Activated CD4-positive, alpha-beta T cell treated with anti-CD3 and anti-CD28 coated beads for 1 hour (primary cell): ENCODE results near the gene EIF3L.
A peak's percentile ranks its signal among the peaks of the same experiment; 100 is the strongest.

Experiments
- DNase-seq: peaks from one replicate; pipeline ENCODE4 v3.0.0-alpha.2; 2020

EIF3L gene

DNA sequence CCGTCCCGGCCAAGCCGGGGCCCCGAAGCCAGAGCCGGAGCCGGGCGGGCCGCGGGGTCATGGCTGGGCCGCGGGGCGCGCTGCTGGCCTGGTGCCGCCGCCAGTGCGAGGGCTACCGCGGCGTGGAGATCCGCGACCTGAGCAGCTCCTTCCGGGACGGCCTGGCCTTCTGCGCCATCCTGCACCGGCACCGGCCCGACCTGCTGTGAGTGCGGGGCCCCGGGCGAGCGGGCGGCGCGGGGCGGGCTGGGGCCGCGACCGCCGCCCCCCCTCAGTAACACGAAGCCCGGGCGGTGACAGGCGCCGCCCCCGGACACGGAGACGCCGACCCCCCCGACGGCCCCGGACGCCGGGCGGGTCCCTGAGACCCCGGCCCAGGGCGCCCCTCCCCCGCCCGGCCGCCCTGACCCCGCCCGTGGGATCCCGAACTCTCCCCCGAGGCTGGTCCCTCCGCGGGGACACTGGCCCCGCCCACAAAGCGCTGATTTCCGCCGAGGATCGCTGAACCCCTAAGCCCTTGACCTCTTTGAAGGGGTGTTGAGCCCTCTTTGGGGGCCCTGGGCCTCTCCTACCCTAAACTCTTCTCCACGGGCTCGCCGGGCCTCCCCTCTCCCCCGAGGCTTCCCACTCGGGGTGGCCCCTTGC, 57.3 kb downstream of the EIF3L start:
- DNase-seq: peak; percentile 17

DNA sequence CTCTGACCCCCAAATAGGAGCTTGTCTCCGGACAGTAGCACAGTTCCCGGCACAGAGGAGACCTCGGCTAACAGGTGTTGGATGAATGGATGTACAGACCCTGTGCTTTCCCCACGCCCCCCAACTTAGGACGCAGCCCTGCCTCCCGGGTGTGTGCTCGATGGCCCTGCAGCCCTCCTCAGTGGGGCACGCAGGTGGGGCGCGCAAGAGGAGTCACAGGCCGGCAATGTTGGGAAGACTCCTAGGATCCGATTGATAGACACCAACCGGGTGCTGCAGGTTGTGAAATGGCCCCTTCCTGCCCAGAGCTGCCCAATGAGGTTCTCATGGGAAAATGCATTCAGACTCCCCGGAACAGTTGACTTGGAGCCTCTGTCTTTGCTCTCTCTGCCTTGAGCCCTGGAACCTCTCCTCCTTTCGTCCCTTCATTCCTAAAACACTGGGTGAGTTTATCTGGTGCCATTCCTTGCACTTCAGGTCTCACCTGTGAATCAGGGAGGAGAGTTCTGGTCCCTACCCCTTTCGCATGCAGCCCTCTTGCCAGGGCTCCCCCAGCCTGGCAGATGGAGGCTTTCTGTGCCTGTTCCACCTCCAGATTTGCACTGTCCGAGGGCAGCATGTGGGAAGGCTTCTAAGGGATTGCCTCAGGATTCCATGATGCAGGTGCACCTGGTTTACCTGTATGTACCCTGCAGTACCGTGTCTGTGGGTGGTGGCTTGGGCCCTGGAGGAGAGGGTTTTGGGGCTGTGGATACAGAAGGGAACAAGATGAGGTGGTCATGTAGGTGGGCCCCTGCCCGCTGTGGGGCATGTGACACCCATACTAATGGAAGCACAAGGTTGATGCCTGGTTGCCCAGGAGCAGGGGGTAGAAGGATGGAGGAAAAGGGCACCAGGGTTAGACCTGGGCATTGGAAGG, 58.1 kb downstream of the EIF3L start:
- no peak for DNase-seq

DNA sequence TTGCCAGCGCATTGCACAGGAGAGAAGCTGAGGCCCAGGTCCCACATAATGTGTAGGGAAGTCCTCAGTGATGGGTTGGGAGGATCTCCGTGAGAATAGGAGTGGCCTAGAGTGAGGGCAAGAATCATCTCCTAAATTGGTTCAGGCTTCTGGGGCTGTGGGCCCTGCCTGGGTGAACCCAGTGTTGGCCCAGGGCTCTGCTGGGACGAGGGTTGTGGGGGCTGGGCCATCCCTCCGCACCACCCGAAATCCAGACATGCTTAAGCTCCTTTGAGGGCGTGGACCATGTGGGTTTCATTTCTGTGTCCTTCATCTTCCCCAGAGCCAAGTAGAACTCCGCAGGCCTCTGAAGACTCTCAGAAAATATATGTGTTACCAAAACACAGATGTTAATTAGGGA, 60.5 kb downstream of the EIF3L start:
- no peak for DNase-seq

DNA sequence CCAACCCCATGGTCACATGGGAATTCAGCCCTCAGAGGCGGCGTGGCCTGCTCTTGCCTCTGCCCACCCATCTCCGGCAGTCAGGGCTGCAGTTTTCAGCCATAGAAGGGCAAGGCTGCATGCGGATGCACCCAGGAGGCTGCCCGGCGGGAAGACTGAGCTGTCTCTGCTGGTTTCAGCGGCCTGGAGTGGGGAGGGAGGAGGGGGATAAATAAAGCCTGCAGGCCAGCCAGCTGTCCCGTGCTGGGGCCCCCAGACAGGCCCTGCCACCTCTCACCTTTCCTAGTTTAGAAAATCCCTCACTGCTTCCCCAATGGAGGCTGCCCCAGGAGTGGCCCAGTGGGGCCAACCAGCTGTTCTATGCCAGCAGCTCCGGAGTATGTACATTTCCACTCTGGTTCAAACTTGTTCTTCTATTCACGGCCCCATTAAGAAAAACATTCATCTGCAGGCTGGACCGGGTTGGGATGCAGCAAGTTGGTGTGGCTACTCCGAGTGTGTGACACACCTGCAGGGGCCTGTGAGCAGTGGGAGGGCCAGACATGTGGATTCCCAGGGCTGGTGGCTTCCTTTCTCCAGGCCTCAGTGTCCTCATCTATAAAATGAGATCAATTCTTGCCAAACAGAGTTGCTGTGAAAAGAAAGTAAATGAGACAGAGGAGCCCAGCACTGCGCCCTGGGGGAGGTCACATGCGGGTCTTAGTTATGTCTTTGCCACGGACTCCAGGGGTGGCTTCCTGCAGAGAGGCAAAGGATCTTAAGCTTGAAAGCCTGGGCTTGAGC, 61.9 kb downstream of the EIF3L start:
- DNase-seq: no peak

DNA sequence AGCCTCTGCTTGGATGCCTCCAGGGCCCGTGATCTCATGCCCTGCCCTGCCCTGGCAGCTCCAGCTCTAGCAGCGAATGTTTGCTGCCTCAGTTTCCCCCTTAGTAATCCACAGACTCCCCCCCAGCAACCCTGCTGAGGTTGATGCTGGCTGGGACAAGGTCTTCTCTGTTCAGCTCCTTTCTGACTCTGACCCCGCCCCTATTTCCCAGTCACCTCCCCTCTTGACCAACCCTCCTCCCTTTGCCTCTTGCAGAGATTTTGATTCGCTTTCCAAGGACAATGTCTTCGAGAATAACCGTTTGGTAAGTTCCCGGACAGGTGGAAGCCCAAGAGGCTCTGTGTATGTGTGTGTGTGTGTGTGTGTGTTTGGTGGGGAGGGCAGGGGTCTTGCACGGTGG, 62.5 kb downstream of the EIF3L start:
- DNase-seq: no peak

DNA sequence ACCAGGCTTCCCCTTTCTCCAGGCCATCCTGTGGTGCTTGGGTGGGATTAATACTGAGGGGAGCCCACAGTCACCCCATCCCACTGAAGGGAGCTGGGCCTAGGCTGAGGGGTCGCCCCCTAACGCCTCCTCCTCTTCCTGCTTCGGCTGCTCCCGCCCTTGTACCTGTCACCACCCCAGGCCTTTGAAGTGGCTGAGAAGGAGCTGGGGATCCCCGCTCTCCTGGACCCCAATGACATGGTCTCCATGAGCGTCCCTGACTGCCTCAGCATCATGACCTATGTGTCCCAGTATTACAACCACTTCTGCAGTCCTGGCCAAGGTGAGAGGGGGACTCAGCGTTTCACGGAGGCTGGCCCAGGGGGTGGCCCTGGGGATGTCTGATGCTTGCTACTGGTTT, 63.0 kb downstream of the EIF3L start:
- no peak for DNase-seq

- DNase-seq: no peak
Measured at GRCh38 chr22:37913233-37913721, 64.1 kb downstream of the EIF3L start.

GRCh38 chr22:37916311-37916710, 67.1 kb downstream of the EIF3L start:
- no peak for DNase-seq

- DNase-seq: no peak
Measured at GRCh38 chr22:37917874-37918548, 68.8 kb downstream of the EIF3L start.

DNA sequence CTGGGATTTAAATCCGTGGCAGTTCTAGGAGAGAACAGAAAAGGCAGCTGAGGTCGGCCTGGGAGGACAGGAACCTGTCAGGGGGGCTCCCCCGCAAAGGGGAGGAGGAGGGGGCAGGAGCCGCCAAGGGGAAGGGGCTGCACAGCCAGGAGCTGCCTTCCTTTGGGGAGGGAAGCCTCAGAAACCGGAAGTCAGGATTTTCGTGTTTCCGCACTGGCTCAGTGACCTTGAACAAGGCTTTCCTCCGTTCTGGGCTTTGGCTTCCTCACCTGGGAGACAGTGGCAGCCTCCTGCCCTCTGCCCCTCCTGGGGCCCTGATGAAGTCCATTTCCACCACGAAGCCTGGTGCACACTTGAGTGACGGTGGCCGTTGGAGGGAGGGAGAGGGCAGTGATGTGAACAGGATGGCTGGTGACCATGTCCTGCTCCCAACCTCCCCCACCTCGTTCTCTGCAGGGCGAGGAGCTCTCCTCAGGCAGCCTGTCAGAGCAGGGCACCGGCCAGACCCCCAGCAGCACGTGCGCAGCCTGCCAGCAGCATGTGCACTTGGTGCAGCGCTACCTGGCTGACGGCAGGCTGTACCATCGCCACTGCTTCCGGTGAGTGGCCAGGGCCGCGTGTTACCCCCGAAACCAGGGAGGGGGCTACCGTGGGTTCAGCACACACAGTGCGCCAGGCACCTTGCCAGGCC, 69.5 kb downstream of the EIF3L start:
- DNase-seq: no peak

DNA sequence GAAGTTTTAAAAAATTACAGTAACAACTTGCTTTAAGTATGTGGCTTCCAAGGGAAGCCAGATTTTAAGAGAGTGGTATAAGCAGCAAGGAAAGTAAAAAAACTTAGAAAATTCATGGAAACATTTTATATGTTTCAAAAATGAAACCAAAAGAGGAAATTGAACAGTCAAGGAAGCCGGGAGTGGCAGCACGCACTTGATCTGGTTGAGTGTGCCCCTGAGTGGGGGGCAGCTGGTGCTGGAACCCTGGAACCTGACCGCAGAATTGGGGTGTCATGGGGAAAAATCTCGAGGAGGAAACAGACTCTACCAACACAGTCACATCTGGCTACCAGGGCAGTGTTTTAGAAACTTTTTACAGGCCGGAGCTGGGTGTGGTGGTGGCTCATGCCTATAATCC, 70.9 kb downstream of the EIF3L start:
- DNase-seq: no peak

GRCh38 chr22:37922191-37922590, 73.0 kb downstream of the EIF3L start:
- DNase-seq: no peak

DNA sequence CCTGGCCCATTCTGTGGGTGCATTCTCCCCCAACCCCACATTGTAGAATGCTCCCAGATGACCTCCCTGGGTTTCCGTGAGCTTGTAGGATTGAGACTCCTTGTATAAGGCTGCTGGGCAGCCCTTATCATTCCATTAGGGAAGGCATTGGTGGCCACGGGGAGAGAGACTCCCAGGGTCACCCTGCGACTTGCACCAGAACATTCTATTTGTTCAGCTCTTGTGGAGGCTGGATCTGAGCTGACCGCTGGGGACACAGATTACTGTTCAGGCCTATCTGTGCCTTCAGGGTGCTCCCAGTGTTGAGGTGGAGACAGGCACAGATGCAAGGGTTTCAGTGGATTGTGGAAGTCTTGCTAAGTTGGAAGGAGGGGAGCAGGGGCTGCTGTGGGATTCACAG, 74.7 kb downstream of the EIF3L start:
- DNase-seq: no peak

DNA sequence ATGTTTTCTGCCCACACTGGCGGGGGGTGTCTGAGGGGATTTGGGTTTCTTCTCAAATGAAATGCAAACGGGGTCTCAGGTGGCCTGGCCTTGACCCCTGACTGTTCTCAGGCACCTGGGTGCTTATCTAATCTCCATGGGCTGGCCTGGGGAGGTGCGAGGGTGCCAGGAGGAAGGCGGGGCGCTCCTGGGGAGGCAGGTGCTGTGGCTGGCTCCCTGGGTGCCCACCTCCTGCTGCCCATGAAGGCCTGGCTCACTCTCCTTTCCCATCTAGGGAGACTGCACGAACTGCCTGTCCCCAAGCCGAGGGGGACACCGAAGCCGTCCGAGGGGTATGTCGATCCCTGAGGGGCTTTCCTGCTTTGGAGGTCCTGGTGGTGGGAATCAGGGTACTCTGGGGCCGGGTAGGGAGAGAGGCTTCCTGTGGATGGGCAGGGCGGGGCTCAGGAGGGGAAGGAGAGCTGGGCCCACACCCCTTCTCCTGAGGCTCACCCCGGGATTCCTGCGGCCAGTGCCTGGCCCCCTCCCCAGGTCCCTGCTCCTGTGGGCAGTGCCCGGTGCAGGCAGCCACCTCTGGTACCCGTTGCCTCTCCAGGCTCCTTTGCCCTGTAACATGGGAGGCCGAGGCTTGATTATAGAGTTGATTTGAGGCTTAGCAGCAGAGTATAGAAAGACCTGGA, 75.3 kb downstream of the EIF3L start:
- DNase-seq: no peak

- no peak for DNase-seq
Measured at GRCh38 chr22:37925330-37925729, 76.1 kb downstream of the EIF3L start.

- DNase-seq: no peak
Measured at GRCh38 chr22:37925767-37926166, 76.5 kb downstream of the EIF3L start.

GRCh38 chr22:37926358-37926757, 77.1 kb downstream of the EIF3L start:
- DNase-seq: no peak

GRCh38 chr22:37926771-37927636, 77.8 kb downstream of the EIF3L start:
- no peak for DNase-seq

DNA sequence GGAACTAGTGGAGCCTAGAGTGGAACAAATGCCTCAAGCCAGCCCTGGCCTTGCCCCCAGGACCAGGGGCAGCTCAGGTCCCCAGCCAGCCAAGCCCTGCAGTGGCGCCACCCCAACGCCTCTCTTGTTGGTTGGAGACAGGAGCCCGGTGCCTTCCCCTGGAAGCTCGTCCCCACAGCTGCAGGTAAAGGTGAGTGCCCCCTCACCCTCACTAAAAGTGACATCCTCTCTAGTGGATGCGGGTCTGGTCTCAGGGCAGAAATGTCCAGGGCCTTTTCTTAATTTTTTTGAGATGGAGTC, 78.4 kb downstream of the EIF3L start:
- no peak for DNase-seq

DNA sequence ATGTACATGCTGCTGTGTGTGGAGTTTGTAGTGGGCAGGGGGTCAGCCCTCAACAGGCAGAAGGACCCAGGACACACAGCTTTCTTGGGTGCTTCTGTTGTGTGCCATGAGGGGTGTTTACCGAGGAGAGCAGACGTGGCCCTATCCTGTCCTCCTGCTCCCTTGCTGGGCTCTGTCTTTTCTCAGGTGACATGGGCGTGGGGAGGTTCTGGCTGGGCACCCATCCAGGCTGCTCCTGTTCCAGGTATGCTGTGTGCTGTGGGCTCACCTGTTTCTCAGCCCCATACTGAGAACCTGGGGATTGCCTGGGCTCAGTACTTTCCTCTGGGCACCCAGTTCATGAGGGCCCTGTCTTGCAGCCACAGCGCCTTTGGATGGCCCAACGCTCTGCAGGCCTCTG, 80.2 kb downstream of the EIF3L start:
- no peak for DNase-seq
